HG02884 (cell line): ENCODE data around the gene ZNF528.

Experiments
- ATAC-seq: cut with Tn5 transposase; IDR thresholded peaks from one replicate; pipeline ENCODE4 v1.9.1; 2021; ENCODE audit warnings: mild to moderate bottlenecking, moderate library complexity; ENCODE audit not compliant: unreplicated experiment

Gene ZNF528

GRCh38 chr19:52397310-52398080, at the start of gene ZNF528:
Gene ZNF528 (plus strand): TSS chr19:52397849. CDS start chr19:52402014, 4,165 bp downstream.
- ATAC-seq, result no peak

GRCh38 chr19:52351512-52351911, 46.1 kb upstream of the ZNF528 start:
- ATAC-seq, result no peak

- no peak for ATAC-seq
Measured at GRCh38 chr19:52366414-52366824, 31.2 kb upstream of the ZNF528 start.

GRCh38 chr19:52369559-52370340, 27.9 kb upstream of the ZNF528 start, which contains the start of gene ZNF880:
Gene ZNF880 (plus strand): TSS chr19:52369923. CDS start chr19:52369966, 43 bp downstream.
- no peak for ATAC-seq

GRCh38 chr19:52370341-52370710, 27.3 kb upstream of the ZNF528 start:
- ATAC-seq, result no peak

GRCh38 chr19:52391135-52391534, 6.5 kb upstream of the ZNF528 start:
- ATAC-seq, result no peak

GRCh38 chr19:52398081-52398441, 412 bp downstream of the ZNF528 start:
- no peak for ATAC-seq

GRCh38 chr19:52410276-52410675, 12.6 kb downstream of the ZNF528 start:
- no peak for ATAC-seq

GRCh38 chr19:52415711-52416110, 18.1 kb downstream of the ZNF528 start:
- ATAC-seq, result no peak

- no peak for ATAC-seq
Measured at GRCh38 chr19:52428937-52429336, 31.3 kb downstream of the ZNF528 start, which contains the start of gene ZNF534. Gene ZNF534 (plus strand): TSS chr19:52429148. CDS start chr19:52431475, 2,327 bp downstream.

GRCh38 chr19:52442179-52442578, 44.5 kb downstream of the ZNF528 start:
- ATAC-seq, result no peak

- ATAC-seq, result no peak
Measured at GRCh38 chr19:52444506-52444905, 46.9 kb downstream of the ZNF528 start.

GRCh38 chr19:52451241-52451640, 53.6 kb downstream of the ZNF528 start:
- no peak for ATAC-seq

GRCh38 chr19:52453324-52454094, 55.9 kb downstream of the ZNF528 start, which contains the start of gene ZNF578:
Gene ZNF578 (plus strand): TSS chr19:52453553. CDS start chr19:52501846, 48,293 bp downstream.
- ATAC-seq, result no peak

- no peak for ATAC-seq
Measured at GRCh38 chr19:52464798-52465470, 67.3 kb downstream of the ZNF528 start.
